Dermis lymphatic vessel endothelial cell (primary cell): Measurements from ENCODE around the gene CLDN18. TPM values are rescaled to one million over a fixed set of nuclear protein-coding genes. Genes with fewer than 3 reads are reported as not detected.

Experiments
- total RNA-seq: library from RNA; depleted of rRNA; stranded (reverse); fragments of >200 nt; gene quantifications from 2 replicates; pipeline ENCODE4 v1.2.1, GENCODE V29; 2014

The CLDN18 gene
- not detected in 2 replicates for total RNA-seq

GRCh38 chr3:138009476-138010272, at the start of gene CLDN18:
Gene CLDN18 (plus strand): TSS chr3:138010165. CDS start chr3:138010226, 61 bp downstream.

Other genes with a start within 250 kb of the CLDN18 start
- gene SOX14, start 245.8 kb upstream of the CLDN18 start, total RNA-seq, result not detected in 2 replicates
- 1.3 and 2.7 TPM in 2 replicates for gene DZIP1L, start 105.4 kb downstream of the CLDN18 start, total RNA-seq
- not detected in 2 replicates for gene A4GNT, start 122.2 kb downstream of the CLDN18 start, total RNA-seq
- gene DBR1, start 164.8 kb downstream of the CLDN18 start, total RNA-seq, result 14.2 and 18.5 TPM in 2 replicates
- gene ARMC8, start 177.1 kb downstream of the CLDN18 start, total RNA-seq, result 35.2 and 43.4 TPM in 2 replicates